ENCODE data around the gene RBMS3. TPM values are rescaled to one million over a fixed set of nuclear protein-coding genes. Genes with fewer than 3 reads are reported as not detected.
"Not testable (repeated sequence)": the region's sequence is repeated elsewhere in the genome, so short reads cannot be mapped to it uniquely, and the experiment has no call there.

Gene RBMS3
- total RNA-seq, 6 donors from 2014 or later: 39.8 to 102 (median 57.2) TPM

DNA sequence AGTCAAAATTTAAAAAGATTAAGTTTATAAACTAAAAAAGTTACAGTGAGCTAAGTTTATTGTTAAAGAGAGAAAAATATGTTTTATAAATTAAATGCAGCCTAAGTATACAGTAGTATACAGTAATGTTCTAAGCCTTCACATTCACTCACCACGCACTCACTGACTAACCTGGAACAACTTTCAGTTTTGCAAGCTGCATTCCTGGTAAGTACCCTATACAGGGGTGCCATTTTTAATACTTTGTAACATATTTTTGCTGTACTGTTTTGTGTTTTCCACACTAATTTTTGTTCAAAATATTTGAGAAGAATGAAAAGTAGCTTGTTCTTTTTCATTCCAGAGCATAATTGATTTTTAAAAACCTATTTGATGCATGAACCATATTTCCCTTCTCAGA is 524.9 kb downstream of the RBMS3 start:
- H3K4me1 ChIP-seq: no peaks in the 10 kb centered on the region
- H3K27ac ChIP-seq: no peak overlapping the region
- no peaks in the 10 kb centered on the region for H3K9me3 ChIP-seq
- ATAC-seq (ENCODE audit: low FRiP score in 2 of 2) (no peak), DNase-seq (no peak)
- H3K4me3 ChIP-seq: no peak overlapping the region
- no peak for TF ChIP-seq EP300 (IDR thresholded peaks at IDR 0.05)
- no peak for TF ChIP-seq POLR2A (IDR thresholded peaks at IDR 0.05)
- no peak for TF ChIP-seq POLR2AphosphoS5 (IDR thresholded peaks at IDR 0.05)
- TF ChIP-seq CTCF (IDR thresholded peaks at IDR 0.05): no peak
- no peaks in the 10 kb centered on the region for H3K27me3 ChIP-seq
- WGBS, 2 donors: 0 to 94% methylated on average over 1 of the region's 1 CpG
- no peaks in the 10 kb centered on the region for H3K36me3 ChIP-seq

- H3K36me3 ChIP-seq; H3K4me3 ChIP-seq; H3K9me3 ChIP-seq; H3K4me1 ChIP-seq; H3K27me3 ChIP-seq; DNase-seq; H3K27ac ChIP-seq; ATAC-seq (ENCODE audit: low FRiP score in 2 of 2): not testable (repeated sequence)
- WGBS, 2 donors: 76 to 78% methylated on average over 3 of the region's 3 CpGs
Observed at GRCh38 chr3:29808324-29808723, 527.5 kb downstream of the RBMS3 start.

GRCh38 chr3:29822071-29822470 is 541.2 kb downstream of the RBMS3 start:
- ATAC-seq (ENCODE audit: low FRiP score in 2 of 2) (no peak), DNase-seq (no peak)
- Histone ChIP-seq H3K27me3 (no peaks in the 10 kb centered on the region), H3K36me3 (no peaks in the 10 kb centered on the region), H3K9me3 (no peaks in the 10 kb centered on the region), H3K27ac (no peak overlapping the region), H3K4me1 (no peaks in the 10 kb centered on the region), H3K4me3 (no peak overlapping the region)
- TF ChIP-seq EP300 (IDR thresholded peaks at IDR 0.05) (no peak), CTCF (IDR thresholded peaks at IDR 0.05) (no peak), POLR2A (IDR thresholded peaks at IDR 0.05) (no peak), POLR2AphosphoS5 (IDR thresholded peaks at IDR 0.05) (no peak)

DNA sequence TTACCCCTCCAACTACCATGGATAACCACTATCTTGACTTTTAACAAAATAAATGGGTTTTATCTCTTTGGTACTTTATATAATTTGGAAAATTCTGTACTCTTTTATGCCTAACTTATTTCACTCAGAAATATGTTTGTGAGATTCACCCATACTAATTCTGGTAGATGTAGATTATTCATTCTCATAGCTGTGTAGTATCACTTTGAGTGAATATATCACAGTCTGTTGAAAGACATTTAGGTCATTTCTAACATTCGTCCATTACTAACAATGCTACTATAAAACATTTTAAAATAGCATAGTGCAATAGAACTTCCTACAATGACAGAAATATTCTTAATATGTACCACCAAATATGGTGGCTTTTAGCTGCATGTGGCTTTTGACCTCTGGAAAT is 542.4 kb downstream of the RBMS3 start:
- no peak overlapping the region for H3K4me3 ChIP-seq
- DNase-seq: no peak
- no peaks in the 10 kb centered on the region for H3K27me3 ChIP-seq
- no peak for ATAC-seq (ENCODE audit: low FRiP score in 2 of 2)
- H3K4me1 ChIP-seq: no peaks in the 10 kb centered on the region
- no peak overlapping the region for H3K27ac ChIP-seq
- no peaks in the 10 kb centered on the region for H3K9me3 ChIP-seq
- H3K36me3 ChIP-seq: no peaks in the 10 kb centered on the region
- 77 to 100% methylated on average over 1 of the region's 1 CpG for WGBS, 2 donors
- TF ChIP-seq POLR2A (IDR thresholded peaks at IDR 0.05) (no peak), CTCF (IDR thresholded peaks at IDR 0.05) (no peak), EP300 (IDR thresholded peaks at IDR 0.05) (no peak), POLR2AphosphoS5 (IDR thresholded peaks at IDR 0.05) (no peak)

DNA sequence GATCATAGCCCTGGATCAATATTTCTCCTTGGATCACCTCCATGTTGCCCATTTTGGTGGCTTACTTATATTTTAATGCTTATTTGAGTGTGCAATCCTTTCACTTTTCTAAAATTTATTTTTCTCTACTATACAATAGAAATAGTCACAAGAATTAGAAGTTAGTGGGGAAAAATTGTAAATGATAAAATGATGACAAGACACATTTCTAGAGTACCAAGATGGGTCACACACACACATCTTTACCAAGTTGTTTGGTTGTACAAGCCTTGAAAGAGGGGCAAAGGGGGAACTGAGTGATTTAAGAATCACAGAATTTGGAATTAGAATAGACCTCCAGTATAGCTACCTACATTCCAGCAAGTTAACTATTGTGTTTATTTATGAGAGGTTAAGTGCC is 545.8 kb downstream of the RBMS3 start:
- Histone ChIP-seq H3K27me3 (no peaks in the 10 kb centered on the region), H3K4me3 (no peak overlapping the region), H3K9me3 (no peaks in the 10 kb centered on the region), H3K36me3 (no peaks in the 10 kb centered on the region), H3K27ac (no peak overlapping the region), H3K4me1 (no peaks in the 10 kb centered on the region)
- no peak for TF ChIP-seq EP300 (IDR thresholded peaks at IDR 0.05)
- no peak for TF ChIP-seq POLR2A (IDR thresholded peaks at IDR 0.05)
- no peak for TF ChIP-seq CTCF (IDR thresholded peaks at IDR 0.05)
- TF ChIP-seq POLR2AphosphoS5 (IDR thresholded peaks at IDR 0.05): no peak
- ATAC-seq (ENCODE audit: low FRiP score in 2 of 2): no peak
- DNase-seq: no peak

All from upper lobe of left lung (tissue), 6 donors.